ENCODE results near the gene NEB. TPM values are rescaled to one million over a fixed set of nuclear protein-coding genes. Genes with fewer than 3 reads are reported as not detected.

Gene NEB
- total RNA-seq, 4 donors from 2014 or later = 0.07 to 0.47 (median 0.21) TPM

DNA sequence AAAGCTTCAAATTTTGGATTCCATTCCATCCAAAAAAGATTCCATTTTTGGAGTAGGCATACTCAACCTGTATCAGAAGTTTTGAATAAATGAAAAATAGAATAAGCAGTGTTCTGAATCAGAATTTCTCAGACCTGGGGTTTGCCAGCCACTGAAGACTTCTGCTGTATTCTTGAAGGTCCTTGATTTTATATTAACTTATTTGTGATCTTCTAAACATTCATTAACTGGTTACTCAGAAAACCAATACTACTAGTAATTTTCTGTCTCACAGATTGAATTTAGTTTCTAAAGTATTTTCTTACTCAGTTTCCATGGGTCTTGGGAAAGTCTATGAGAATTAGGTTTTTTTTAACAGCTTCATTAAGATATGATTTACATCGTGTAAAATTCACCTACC, 263.7 kb downstream of the NEB start:
- ATAC-seq = no peak
- Histone ChIP-seq H3K27me3 (no peaks in the 10 kb centered on the region), H3K36me3 (peaks cover 14 to 89% of the 10 kb centered on the region in 2 donors), H3K27ac (no peak overlapping the region), H3K4me3 (no peak overlapping the region), H3K4me1 (no peaks in the 10 kb centered on the region), H3K9me3 (no peaks in the 10 kb centered on the region)
- WGBS, 2 donors (ENCODE audit: low coverage in 1 of 2) = 96 to 100% methylated on average over 1 of the region's 1 CpG
- TF ChIP-seq EP300 (IDR thresholded peaks at IDR 0.05) = no peak
- TF ChIP-seq POLR2AphosphoS5 (IDR thresholded peaks at IDR 0.05) = no peak
- TF ChIP-seq, protein P1, sequence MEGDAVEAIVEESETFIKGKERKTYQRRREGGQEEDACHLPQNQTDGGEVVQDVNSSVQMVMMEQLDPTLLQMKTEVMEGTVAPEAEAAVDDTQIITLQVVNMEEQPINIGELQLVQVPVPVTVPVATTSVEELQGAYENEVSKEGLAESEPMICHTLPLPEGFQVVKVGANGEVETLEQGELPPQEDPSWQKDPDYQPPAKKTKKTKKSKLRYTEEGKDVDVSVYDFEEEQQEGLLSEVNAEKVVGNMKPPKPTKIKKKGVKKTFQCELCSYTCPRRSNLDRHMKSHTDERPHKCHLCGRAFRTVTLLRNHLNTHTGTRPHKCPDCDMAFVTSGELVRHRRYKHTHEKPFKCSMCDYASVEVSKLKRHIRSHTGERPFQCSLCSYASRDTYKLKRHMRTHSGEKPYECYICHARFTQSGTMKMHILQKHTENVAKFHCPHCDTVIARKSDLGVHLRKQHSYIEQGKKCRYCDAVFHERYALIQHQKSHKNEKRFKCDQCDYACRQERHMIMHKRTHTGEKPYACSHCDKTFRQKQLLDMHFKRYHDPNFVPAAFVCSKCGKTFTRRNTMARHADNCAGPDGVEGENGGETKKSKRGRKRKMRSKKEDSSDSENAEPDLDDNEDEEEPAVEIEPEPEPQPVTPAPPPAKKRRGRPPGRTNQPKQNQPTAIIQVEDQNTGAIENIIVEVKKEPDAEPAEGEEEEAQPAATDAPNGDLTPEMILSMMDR (IDR thresholded peaks at IDR 0.05) = no peak
- no peak for TF ChIP-seq POLR2A (IDR thresholded peaks at IDR 0.05)

DNA sequence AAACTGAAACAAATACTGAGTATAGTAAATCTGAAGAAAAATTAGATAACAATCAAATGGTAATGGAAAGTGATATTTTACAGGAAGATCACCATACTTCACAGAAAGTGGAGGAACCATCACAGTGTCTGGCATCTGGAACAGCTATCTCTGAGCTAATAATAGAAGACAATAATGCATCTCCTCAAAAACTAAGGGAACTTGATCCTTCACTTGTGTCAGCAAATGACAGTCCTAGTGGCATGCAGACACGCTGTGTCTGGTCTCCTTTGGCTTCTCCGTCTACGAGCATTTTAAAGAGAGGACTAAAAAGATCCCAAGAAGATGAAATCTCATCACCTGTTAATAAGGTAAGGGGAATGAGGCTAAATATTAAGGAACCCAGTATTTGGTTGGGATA, 268.5 kb downstream of the NEB start:
- TF ChIP-seq POLR2AphosphoS5 (IDR thresholded peaks at IDR 0.05) (no peak), POLR2A (IDR thresholded peaks at IDR 0.05) (no peak), EP300 (IDR thresholded peaks at IDR 0.05) (no peak)
- TF ChIP-seq, protein P1 (IDR thresholded peaks at IDR 0.05) = no peak
- WGBS, 2 donors (ENCODE audit: low coverage in 1 of 2) = 92 to 96% methylated on average over 3 of the region's 3 CpGs
- ATAC-seq = no peak

DNA sequence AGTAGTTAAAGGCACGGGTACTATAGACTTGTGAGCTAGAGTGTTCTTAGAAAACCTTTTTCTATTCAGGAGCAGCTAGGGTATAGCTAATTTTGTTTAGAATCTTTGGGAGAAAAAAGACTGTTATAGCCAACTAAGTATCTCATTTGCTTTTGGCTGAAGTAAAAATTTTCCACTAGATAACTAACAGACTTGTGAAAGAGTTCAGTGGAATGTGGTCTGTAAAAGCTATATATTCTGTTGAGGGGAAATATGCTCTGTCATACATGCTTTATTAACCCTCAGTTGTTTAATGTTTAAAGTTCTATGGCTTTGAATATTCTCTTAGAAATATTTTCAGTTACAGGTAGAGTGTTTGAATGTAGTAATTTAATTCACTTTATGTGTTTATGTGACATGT, 274.9 kb downstream of the NEB start:
- H3K27me3 ChIP-seq = no peaks in the 10 kb centered on the region
- H3K27ac ChIP-seq = no peak overlapping the region
- no peak overlapping the region for H3K4me3 ChIP-seq
- H3K4me1 ChIP-seq = no peaks in the 10 kb centered on the region
- ATAC-seq = no peak
- 64 to 73% methylated on average over 1 of the region's 1 CpG for WGBS, 2 donors (ENCODE audit: low coverage in 1 of 2)
- H3K9me3 ChIP-seq = no peaks in the 10 kb centered on the region
- peaks cover 10 to 88% of the 10 kb centered on the region in 2 donors for H3K36me3 ChIP-seq
- no peak for TF ChIP-seq POLR2AphosphoS5 (IDR thresholded peaks at IDR 0.05)
- TF ChIP-seq POLR2A (IDR thresholded peaks at IDR 0.05) = no peak
- TF ChIP-seq, protein P1 (IDR thresholded peaks at IDR 0.05) = no peak
- TF ChIP-seq EP300 (IDR thresholded peaks at IDR 0.05) = no peak

More for the DNA sequence above, 268.5 kb downstream of the NEB start:
- no peaks in the 10 kb centered on the region for H3K4me1 ChIP-seq
- no peaks in the 10 kb centered on the region for H3K27me3 ChIP-seq
- H3K4me3 ChIP-seq = no peak overlapping the region
- no peak overlapping the region for H3K27ac ChIP-seq
- peaks cover 21 to 88% of the 10 kb centered on the region in 2 donors for H3K36me3 ChIP-seq
- H3K9me3 ChIP-seq = no peaks in the 10 kb centered on the region

DNA sequence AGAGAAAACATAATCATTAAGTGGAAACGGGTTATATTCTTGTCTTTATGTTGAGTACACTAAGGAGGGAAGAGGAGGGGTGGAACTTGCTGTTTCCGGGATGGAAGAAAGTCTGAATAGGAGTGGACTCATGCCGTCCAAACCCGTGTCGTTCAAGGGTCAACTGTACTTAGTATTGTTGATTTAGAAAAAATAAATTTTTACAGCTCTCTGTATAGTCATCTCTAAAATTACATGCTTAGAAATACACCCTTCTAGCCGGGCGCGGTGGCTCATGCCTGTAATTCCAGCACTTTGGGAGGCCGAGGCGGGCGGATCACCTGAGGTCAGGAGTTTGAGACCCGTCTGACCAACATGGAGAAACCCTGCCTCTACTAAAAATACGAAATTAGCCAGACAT, 295.1 kb downstream of the NEB start:
- H3K4me1 ChIP-seq = no peaks in the 10 kb centered on the region
- peaks cover 3 to 97% of the 10 kb centered on the region in 2 donors for H3K36me3 ChIP-seq
- no peaks in the 10 kb centered on the region for H3K9me3 ChIP-seq
- no peaks in the 10 kb centered on the region for H3K27me3 ChIP-seq
- 87 to 89% methylated on average over 5 to 10 of the region's 13 CpGs for WGBS, 2 donors (ENCODE audit: low coverage in 1 of 2)
- no peak overlapping the region for H3K4me3 ChIP-seq
- no peak overlapping the region for H3K27ac ChIP-seq
- TF ChIP-seq POLR2A (IDR thresholded peaks at IDR 0.05) (no peak), POLR2AphosphoS5 (IDR thresholded peaks at IDR 0.05) (no peak)
- TF ChIP-seq, protein P1 (IDR thresholded peaks at IDR 0.05) = no peak
- no peak for ATAC-seq

DNA sequence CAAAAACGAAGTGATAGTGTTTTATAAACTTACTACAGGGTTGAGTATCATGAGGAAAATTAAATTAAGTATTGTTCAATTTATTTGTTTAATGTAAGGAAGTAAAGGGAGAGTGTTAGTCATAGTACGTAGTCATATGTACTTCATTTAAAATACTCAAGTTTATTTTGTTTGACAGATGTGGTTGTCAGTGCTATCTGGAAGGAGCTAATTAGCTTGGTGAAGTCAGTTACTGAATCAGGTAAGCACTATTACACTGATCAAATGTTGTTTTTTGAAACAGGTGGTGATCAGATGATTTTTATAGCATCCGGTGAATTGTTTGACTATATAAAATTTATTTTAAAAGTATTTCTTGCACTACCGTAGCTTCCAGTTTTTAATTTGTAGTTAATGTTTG, 295.8 kb downstream of the NEB start:
- H3K27me3 ChIP-seq = no peaks in the 10 kb centered on the region
- peaks cover 3 to 97% of the 10 kb centered on the region in 2 donors for H3K36me3 ChIP-seq
- no peak for ATAC-seq
- no peaks in the 10 kb centered on the region for H3K4me1 ChIP-seq
- 83 to 84% methylated on average over 4 of the region's 4 CpGs for WGBS, 2 donors (ENCODE audit: low coverage in 1 of 2)
- no peaks in the 10 kb centered on the region for H3K9me3 ChIP-seq
- no peak overlapping the region for H3K4me3 ChIP-seq
- TF ChIP-seq, protein P1 (IDR thresholded peaks at IDR 0.05) = no peak
- no peak for TF ChIP-seq EP300 (IDR thresholded peaks at IDR 0.05)
- TF ChIP-seq POLR2A (IDR thresholded peaks at IDR 0.05) = no peak
- no peak for TF ChIP-seq POLR2AphosphoS5 (IDR thresholded peaks at IDR 0.05)
- H3K27ac ChIP-seq = no peak overlapping the region

Measured in gastroesophageal sphincter (tissue), 4 donors.